Measurements from ENCODE around the gene TMEM255B.

Gene TMEM255B

GRCh38 chr13:113764793-113765563 is 6.0 kb downstream of the TMEM255B start:
- Mint-ChIP-seq H3K27ac (no peak overlapping the region), H3K36me3 (ENCODE audit: low read depth) (no peaks in the 10 kb centered on the region), H3K4me1 (ENCODE audit: low read depth) (no peaks in the 10 kb centered on the region), H3K4me3 (no peak overlapping the region), H3K27me3 (peaks cover 46% of the 10 kb centered on the region), H3K9me3 (no peaks in the 10 kb centered on the region)

- Mint-ChIP-seq H3K4me3 (no peak overlapping the region), H3K27ac (no peak overlapping the region), H3K4me1 (ENCODE audit: low read depth) (no peaks in the 10 kb centered on the region), H3K27me3 (peaks cover 40% of the 10 kb centered on the region), H3K9me3 (no peaks in the 10 kb centered on the region), H3K36me3 (ENCODE audit: low read depth) (no peaks in the 10 kb centered on the region)
Observed at GRCh38 chr13:113765564-113765910, 6.5 kb downstream of the TMEM255B start.

- Mint-ChIP-seq H3K27ac (no peak overlapping the region), H3K4me1 (ENCODE audit: low read depth) (no peaks in the 10 kb centered on the region), H3K9me3 (no peaks in the 10 kb centered on the region), H3K4me3 (no peak overlapping the region), H3K27me3 (peaks cover 34% of the 10 kb centered on the region), H3K36me3 (ENCODE audit: low read depth) (no peaks in the 10 kb centered on the region)
Observed at GRCh38 chr13:113766035-113766800, 7.2 kb downstream of the TMEM255B start.

- Mint-ChIP-seq H3K27ac (no peak overlapping the region), H3K36me3 (ENCODE audit: low read depth) (no peaks in the 10 kb centered on the region), H3K4me3 (no peak overlapping the region), H3K9me3 (peaks cover 2% of the 10 kb centered on the region), H3K4me1 (ENCODE audit: low read depth) (peaks cover 7% of the 10 kb centered on the region), H3K27me3 (peaks cover 24% of the 10 kb centered on the region)
Observed at GRCh38 chr13:113767366-113767765, 8.3 kb downstream of the TMEM255B start.

GRCh38 chr13:113768018-113768905 is 9.2 kb downstream of the TMEM255B start:
- Mint-ChIP-seq H3K4me1 (ENCODE audit: low read depth) (peaks cover 11% of the 10 kb centered on the region), H3K36me3 (ENCODE audit: low read depth) (no peaks in the 10 kb centered on the region), H3K27ac (no peak overlapping the region), H3K27me3 (peaks cover 15% of the 10 kb centered on the region), H3K4me3 (no peak overlapping the region), H3K9me3 (peaks cover 5% of the 10 kb centered on the region)

- Mint-ChIP-seq H3K27ac (no peak overlapping the region), H3K27me3 (peaks cover 10% of the 10 kb centered on the region), H3K36me3 (ENCODE audit: low read depth) (no peaks in the 10 kb centered on the region), H3K9me3 (peaks cover 5% of the 10 kb centered on the region), H3K4me3 (no peak overlapping the region), H3K4me1 (ENCODE audit: low read depth) (peaks cover 11% of the 10 kb centered on the region)
Observed at GRCh38 chr13:113769106-113769505, 10.1 kb downstream of the TMEM255B start.

- Mint-ChIP-seq H3K27ac (no peak overlapping the region), H3K4me1 (ENCODE audit: low read depth) (peaks cover 11% of the 10 kb centered on the region), H3K27me3 (peaks cover 6% of the 10 kb centered on the region)
Observed at GRCh38 chr13:113769881-113770280, 10.9 kb downstream of the TMEM255B start.

GRCh38 chr13:113770441-113770840 is 11.4 kb downstream of the TMEM255B start:
- H3K4me3 Mint-ChIP-seq: no peak overlapping the region

More at GRCh38 chr13:113769881-113770280, 10.9 kb downstream of the TMEM255B start:
- Mint-ChIP-seq H3K9me3 (peaks cover 5% of the 10 kb centered on the region), H3K4me3 (no peak overlapping the region), H3K36me3 (ENCODE audit: low read depth) (no peaks in the 10 kb centered on the region)

GRCh38 chr13:113770937-113771336 is 11.9 kb downstream of the TMEM255B start:
- Mint-ChIP-seq H3K4me1 (ENCODE audit: low read depth) (peaks cover 11% of the 10 kb centered on the region), H3K9me3 (peaks cover 5% of the 10 kb centered on the region), H3K27ac (no peak overlapping the region), H3K36me3 (ENCODE audit: low read depth) (no peaks in the 10 kb centered on the region), H3K27me3 (no peaks in the 10 kb centered on the region), H3K4me3 (no peak overlapping the region)

More at GRCh38 chr13:113770441-113770840, 11.4 kb downstream of the TMEM255B start:
- Mint-ChIP-seq H3K9me3 (peaks cover 5% of the 10 kb centered on the region), H3K36me3 (ENCODE audit: low read depth) (no peaks in the 10 kb centered on the region), H3K4me1 (ENCODE audit: low read depth) (peaks cover 11% of the 10 kb centered on the region), H3K27ac (no peak overlapping the region), H3K27me3 (peaks cover 3% of the 10 kb centered on the region)

- Mint-ChIP-seq H3K36me3 (ENCODE audit: low read depth) (no peaks in the 10 kb centered on the region), H3K9me3 (peaks cover 5% of the 10 kb centered on the region), H3K4me1 (ENCODE audit: low read depth) (peaks cover 11% of the 10 kb centered on the region), H3K27me3 (no peaks in the 10 kb centered on the region), H3K4me3 (no peak overlapping the region), H3K27ac (no peak overlapping the region)
Observed at GRCh38 chr13:113771709-113772331, 12.8 kb downstream of the TMEM255B start.

GRCh38 chr13:113774177-113775107 is 15.4 kb downstream of the TMEM255B start:
- H3K27ac Mint-ChIP-seq: no peak overlapping the region
- H3K27me3 Mint-ChIP-seq: peaks cover 13% of the 10 kb centered on the region
- H3K9me3 Mint-ChIP-seq: peaks cover 5% of the 10 kb centered on the region
- H3K36me3 Mint-ChIP-seq (ENCODE audit: low read depth): no peaks in the 10 kb centered on the region
- H3K4me3 Mint-ChIP-seq: no peak overlapping the region
- peaks cover 11% of the 10 kb centered on the region for H3K4me1 Mint-ChIP-seq (ENCODE audit: low read depth)

- Mint-ChIP-seq H3K27ac (no peak overlapping the region), H3K36me3 (ENCODE audit: low read depth) (no peaks in the 10 kb centered on the region)
Observed at GRCh38 chr13:113775451-113776145, 16.6 kb downstream of the TMEM255B start.

More at GRCh38 chr13:113775451-113776145, 16.6 kb downstream of the TMEM255B start:
- Mint-ChIP-seq H3K4me1 (ENCODE audit: low read depth) (peaks cover 11% of the 10 kb centered on the region), H3K9me3 (peaks cover 5% of the 10 kb centered on the region), H3K27me3 (peaks cover 14% of the 10 kb centered on the region), H3K4me3 (no peak overlapping the region)

Data from stimulated activated naive CD8-positive, alpha-beta T cell treated with anti-CD3 and anti-CD28 coated beads, Interleukin-15, Interleukin-2, amounts not matched to agents 100 ng/mL and 50 ng/mL, for 24 hours (primary cell).